Activated gamma-delta T cell (primary cell): ENCODE measurements around the gene HSPH1.
A peak's percentile ranks its signal among the peaks of the same experiment; 100 is the strongest.
"Not testable (repeated sequence)": the region's sequence is repeated elsewhere in the genome, so short reads cannot be mapped to it uniquely, and the experiment has no call there.

Experiments used
- DNase-seq: peaks from one replicate; lab custom pipeline; 2025; lab: John Stamatoyannopoulos, UW

The HSPH1 gene

GRCh38 chr13:31177813-31178495 is 16.2 kb upstream of the HSPH1 start:
- DNase-seq, result not testable (repeated sequence)

DNA sequence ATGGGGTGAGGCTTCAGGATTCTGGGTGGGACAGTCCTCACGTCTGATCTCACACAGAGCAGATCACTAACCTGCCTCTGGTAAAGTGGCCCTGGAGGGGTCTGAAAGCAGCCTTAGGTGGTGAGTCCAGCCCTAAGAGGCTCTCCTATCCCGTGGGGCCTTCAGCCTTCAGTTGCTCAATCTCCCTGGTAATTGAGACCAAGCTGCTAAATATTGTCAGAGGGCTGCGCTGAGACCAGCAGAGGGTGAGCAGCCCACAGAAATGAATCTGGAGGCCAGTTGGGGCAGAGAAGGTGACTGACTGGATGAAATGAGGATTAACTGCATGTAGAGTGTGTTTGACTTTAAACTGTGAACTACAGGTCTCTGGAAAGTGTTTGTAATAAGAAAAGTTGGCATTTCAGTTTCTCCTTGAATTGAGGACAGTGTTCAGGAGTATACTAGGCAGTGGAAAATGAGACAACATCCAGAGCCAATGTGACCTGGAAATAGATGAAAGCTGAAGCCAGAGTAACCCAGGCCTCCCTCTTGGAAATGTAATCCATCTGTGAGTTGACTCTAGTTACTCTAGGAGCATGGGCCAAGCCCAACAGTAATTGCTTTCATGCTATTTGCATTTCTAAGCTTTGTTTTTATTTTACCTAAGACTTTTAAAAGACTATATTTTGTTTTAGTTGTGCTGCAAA is 14.3 kb upstream of the HSPH1 start:
- DNase-seq, result no peak

GRCh38 chr13:31174018-31174417 is 12.3 kb upstream of the HSPH1 start:
- no peak for DNase-seq

DNA sequence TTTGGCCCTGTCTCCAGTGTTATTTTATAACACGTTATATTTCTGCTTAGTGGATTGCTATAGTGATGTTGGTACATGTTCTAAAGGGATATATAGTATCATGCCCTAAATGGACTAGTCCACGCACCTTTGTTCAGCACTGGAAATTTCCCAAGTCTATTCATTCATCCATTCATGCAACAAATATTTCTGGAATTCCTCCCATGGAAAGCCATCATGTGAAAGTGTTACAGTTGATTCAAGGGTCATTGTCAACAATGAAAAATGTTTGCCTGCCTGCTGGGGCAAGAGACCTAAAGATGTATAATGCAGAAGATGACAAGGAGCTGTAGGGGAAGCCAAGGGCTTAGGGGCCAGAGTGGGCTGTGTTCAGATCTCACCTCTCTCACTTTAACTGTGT is 10.8 kb upstream of the HSPH1 start:
- DNase-seq, result no peak

DNA sequence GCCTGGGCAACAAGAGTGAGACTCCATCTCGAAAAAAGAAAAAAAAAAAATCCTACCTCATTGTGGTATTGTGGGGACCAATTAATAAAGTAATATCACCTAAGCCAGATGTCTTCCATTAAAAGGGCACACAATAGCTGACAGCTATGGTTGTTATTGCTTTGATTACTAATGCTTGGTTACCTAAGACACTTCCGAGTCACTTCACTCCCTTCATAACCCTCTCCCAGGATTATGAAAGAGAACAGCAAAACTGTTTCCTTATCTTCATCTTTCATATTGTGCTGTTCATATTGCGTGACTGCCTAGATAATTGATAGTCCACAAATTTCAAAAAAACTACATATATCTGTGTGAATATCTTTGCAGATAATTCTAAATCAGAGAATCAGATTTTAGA is 10.3 kb upstream of the HSPH1 start:
- DNase-seq, result no peak

GRCh38 chr13:31168736-31169135 is 7.0 kb upstream of the HSPH1 start:
- no peak for DNase-seq

- no peak for DNase-seq
Measured at GRCh38 chr13:31168166-31168565, 6.5 kb upstream of the HSPH1 start.

DNA sequence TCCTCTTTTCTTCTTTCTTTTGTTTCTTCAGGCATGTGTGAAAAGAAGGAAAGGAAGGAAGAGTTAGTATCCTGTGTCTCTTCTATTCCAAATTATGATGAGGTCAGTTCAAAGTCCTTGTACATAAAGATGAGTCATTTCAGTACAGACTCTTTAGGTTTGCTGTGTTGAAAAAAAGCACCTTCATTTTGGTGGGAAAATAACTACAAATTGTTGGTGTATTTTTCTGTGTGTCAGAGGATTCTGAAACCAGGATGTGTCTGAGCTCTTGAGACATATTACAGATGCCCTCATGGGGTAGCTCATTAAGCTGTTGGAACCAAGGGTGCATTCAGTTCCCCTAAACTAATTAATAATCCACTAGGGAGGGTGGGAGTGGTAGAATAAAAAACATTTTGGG is 5.8 kb upstream of the HSPH1 start:
- DNase-seq, result no peak

- DNase-seq, result no peak
Measured at GRCh38 chr13:31166591-31166990, 4.9 kb upstream of the HSPH1 start.

DNA sequence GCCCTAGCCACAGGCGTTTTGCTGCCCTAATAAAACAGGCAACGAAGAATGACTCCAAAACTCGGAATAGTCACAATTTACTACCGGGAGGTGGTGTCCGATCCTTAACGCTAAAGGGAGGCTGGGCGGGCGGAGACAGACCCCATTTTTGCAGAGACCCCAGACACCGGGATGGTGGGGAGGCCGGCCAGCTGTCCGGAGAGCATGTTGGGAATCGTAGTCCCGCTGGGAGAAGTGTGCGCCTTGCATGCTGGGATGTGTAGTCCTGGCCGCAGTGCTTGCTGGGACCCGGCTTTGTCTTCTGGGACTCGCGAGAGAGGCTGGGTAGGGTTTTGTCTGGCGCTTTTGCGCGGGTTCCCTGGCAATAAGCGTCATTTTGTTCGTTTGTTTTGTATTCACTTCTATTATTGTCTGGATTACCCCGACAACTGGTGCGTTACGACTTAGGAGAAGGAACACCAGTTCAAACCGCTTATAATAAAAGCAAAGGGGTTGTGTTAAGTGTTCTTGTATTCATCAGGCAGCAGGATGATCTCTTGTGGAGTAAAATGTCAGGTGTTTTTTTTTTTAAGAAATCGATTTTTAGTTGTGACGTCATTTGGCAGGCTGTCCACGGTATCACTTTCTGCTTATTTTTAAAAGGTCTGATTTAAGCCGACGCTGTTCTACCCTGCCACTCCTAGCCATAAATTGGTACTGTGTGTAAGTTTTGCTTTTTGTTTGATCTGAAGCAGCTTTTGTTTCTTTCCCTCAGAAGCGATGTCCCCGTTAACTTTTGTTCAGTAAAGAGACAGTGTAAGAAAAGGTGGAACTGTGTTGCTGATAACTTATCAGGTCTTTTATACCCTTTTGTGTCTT is 676 bp upstream of the HSPH1 start:
- peak; percentile 79 for DNase-seq

DNA sequence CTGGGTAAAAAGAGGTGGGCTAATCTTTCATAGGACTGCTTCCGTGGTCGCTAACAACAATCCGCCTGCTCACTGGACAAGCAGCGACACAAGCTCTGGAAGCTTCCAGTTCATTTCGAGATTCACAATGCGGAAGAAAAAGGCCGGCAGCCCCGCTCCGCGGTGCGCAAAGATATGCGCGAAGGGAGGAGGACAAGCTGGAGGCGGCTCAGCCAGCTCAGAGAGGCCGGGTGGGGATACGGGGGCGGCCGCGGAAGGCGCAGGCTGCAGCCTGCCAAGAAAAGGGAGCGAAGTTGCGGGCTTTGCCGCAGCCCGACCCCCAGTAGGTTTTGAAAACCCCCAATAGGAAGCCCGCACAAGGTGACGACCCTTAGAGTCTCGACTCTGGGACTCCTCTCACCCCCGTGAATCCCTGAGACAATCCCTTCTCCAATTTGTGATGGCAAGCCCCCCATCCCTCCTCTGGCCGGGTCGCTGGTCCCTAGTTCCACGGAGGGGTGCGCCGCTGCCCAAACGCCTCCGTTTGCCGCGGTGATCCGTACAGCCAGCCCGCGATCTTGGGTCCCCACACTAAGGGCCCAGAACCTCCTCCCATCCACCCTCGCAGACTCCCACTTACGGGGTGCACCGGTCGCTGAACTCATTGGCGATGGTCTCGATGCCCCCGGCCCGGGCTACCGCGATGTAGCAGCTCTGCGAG is 697 bp downstream of the HSPH1 start:
- DNase-seq, result peak; percentile 42

GRCh38 chr13:31159306-31159705 is 2.4 kb downstream of the HSPH1 start:
- no peak for DNase-seq

- DNase-seq, result no peak
Measured at GRCh38 chr13:31154939-31155338, 6.8 kb downstream of the HSPH1 start.

DNA sequence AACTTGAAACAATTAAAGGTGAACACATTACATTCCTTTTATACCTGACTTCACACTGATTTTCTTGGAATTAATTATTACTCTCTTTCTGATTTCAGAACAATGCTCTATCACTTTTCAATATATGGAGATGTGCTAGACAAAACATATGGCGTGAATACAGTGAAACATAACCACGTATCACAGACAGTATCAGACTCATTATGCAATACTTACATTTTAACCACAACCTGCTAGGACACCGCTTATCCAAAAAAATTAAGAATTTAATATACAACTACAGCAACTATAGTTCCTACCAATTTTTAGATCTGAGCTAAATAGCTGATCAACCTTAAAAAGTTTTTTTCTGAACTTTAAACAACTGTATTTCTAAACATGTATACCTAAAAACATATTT is 9.9 kb downstream of the HSPH1 start:
- DNase-seq, result no peak

GRCh38 chr13:31150315-31150985 is 11.3 kb downstream of the HSPH1 start:
- no peak for DNase-seq

DNA sequence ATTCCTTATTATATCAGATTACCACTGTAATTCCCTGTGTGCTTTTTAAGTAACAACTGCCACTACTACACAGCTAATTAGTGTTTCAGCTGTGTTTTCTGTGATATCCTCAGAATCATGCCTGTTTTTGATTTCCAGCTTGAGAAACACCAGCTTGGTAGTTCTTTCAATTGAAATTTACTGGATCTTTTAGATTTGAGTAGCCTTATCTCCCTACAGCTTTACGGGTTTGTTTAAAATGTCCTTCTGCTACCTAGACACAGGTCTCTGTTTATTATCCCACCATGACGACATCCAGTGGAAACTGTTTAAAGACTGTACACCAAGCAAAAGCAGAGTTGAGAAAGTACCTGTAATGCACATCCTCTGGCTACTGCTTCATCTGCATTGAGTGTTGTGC is 12.1 kb downstream of the HSPH1 start:
- no peak for DNase-seq

- no peak for DNase-seq
Measured at GRCh38 chr13:31145417-31145816, 16.3 kb downstream of the HSPH1 start.

- DNase-seq, result no peak
Measured at GRCh38 chr13:31138515-31138914, 23.2 kb downstream of the HSPH1 start.

GRCh38 chr13:31136724-31137123 is 25.0 kb downstream of the HSPH1 start:
- no peak for DNase-seq

GRCh38 chr13:31134039-31134711 is 27.5 kb downstream of the HSPH1 start:
- DNase-seq, result no peak

DNA sequence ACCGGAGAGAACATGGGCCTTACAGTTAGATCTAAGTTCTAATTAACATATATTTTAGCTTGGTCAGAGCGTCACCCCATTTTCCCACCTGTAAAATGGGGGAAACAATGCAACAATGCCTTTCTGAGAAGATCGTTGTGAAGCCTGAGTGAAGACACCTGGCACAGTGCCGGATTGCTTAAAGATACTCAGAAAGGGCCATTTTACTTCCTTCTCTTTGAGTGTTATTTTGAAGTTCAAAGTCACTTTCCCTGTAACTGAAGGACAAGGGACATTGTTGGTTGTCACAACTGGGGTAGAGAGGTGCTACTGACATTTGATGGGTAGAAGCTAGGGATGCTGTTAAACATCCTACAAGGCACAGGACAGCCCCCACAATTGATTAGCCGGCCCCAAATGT is 28.1 kb downstream of the HSPH1 start:
- DNase-seq, result no peak
